ENCODE measurements around the gene BBIP1.
"Not testable (repeated sequence)": the region's sequence is repeated elsewhere in the genome, so short reads cannot be mapped to it uniquely, and the experiment has no call there.

BBIP1 gene

GRCh38 chr10:110923856-110924493, 5.0 kb upstream of the BBIP1 start:
- no peak for DNase-seq (ENCODE audit: low read depth in 2 of 2)

GRCh38 chr10:110919971-110920881, 1.2 kb upstream of the BBIP1 start:
- DNase-seq (ENCODE audit: low read depth in 2 of 2): no peak

- peak in 1 of 2 donors; percentile 97 for DNase-seq (ENCODE audit: low read depth in 2 of 2)
These were observed 460 bp upstream of the BBIP1 start, which contains the start of gene SHOC2 for GRCh38 chr10:110919349-110919931. TSS of gene SHOC2 (plus strand) at chr10:110919604. CDS start at chr10:110964359, 44,755 bp downstream.

- DNase-seq (ENCODE audit: low read depth in 2 of 2): peak; percentile 64 to 65
These were observed 724 bp downstream of the BBIP1 start for GRCh38 chr10:110918269-110918642.

- no peak for DNase-seq (ENCODE audit: low read depth in 2 of 2)
These were observed 2.2 kb downstream of the BBIP1 start for GRCh38 chr10:110916554-110917346.

GRCh38 chr10:110915600-110915999, 3.4 kb downstream of the BBIP1 start:
- DNase-seq (ENCODE audit: low read depth in 2 of 2): not testable (repeated sequence)

GRCh38 chr10:110915035-110915434, 3.9 kb downstream of the BBIP1 start:
- DNase-seq (ENCODE audit: low read depth in 2 of 2): no peak

- DNase-seq (ENCODE audit: low read depth in 2 of 2): no peak
These were observed 4.5 kb downstream of the BBIP1 start for GRCh38 chr10:110914431-110914830.

- DNase-seq (ENCODE audit: low read depth in 2 of 2): no peak
These were observed 6.6 kb downstream of the BBIP1 start for GRCh38 chr10:110912374-110912773.

- DNase-seq (ENCODE audit: low read depth in 2 of 2): no peak
These were observed 8.8 kb downstream of the BBIP1 start for GRCh38 chr10:110910138-110910537.

GRCh38 chr10:110903280-110904278, 15.4 kb downstream of the BBIP1 start:
- no peak for DNase-seq (ENCODE audit: low read depth in 2 of 2)

GRCh38 chr10:110901954-110902819, 16.8 kb downstream of the BBIP1 start:
- DNase-seq (ENCODE audit: low read depth in 2 of 2): no peak

- DNase-seq (ENCODE audit: low read depth in 2 of 2): no peak
These were observed 18.0 kb downstream of the BBIP1 start for GRCh38 chr10:110900983-110901382.

- no peak for DNase-seq (ENCODE audit: low read depth in 2 of 2)
These were observed 20.6 kb downstream of the BBIP1 start for GRCh38 chr10:110898391-110898790.

- no peak for DNase-seq (ENCODE audit: low read depth in 2 of 2)
These were observed 21.8 kb downstream of the BBIP1 start for GRCh38 chr10:110897184-110897583.

GRCh38 chr10:110893559-110894179, 25.3 kb downstream of the BBIP1 start:
- no peak for DNase-seq (ENCODE audit: low read depth in 2 of 2)

GRCh38 chr10:110892602-110893288, 26.2 kb downstream of the BBIP1 start:
- no peak for DNase-seq (ENCODE audit: low read depth in 2 of 2)

- no peak for DNase-seq (ENCODE audit: low read depth in 2 of 2)
These were observed 31.4 kb downstream of the BBIP1 start for GRCh38 chr10:110887560-110887959.
